NCI-H146 treated with DMSO at 0.1 percent for 48 hours (cell line): ENCODE results near the gene ASCL1.

Source experiments
- DNase-seq: peaks from one replicate; lab custom pipeline; 2025; ENCODE audit not compliant: unreplicated experiment; lab: John Stamatoyannopoulos, UW

ASCL1 gene

DNA sequence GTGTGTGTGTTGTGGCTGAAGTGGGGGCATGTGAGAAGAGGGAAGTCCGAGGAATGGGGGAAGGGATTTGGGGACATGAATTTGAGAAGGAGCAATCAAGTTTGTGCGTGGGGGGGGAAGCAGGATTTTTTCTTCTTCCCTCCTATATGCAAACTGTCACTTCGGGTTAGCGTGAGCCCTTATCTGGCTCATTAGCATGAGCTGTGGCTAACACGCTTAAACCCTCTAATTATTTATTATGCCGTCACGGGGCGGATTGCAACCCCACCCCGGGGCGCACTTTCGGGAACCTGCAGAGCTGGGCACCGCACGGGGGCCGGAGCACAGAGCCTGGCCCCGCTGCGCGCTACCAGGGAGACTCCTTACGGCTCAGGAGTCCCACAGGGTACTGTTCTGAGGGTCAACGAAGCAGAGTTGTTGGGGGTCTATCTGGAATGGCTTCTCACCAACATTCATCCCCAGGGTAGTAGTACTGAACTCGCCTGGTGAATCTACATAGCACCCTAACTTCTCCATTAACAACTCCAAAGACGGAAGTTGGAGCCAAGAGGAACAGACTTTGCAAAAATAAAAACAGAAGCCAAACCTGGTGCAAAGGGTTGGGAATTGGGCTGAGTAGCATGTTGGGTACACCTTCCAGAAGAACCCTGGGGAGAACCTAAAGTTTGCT lies 6.4 kb upstream of the ASCL1 start:
- no peak for DNase-seq

DNA sequence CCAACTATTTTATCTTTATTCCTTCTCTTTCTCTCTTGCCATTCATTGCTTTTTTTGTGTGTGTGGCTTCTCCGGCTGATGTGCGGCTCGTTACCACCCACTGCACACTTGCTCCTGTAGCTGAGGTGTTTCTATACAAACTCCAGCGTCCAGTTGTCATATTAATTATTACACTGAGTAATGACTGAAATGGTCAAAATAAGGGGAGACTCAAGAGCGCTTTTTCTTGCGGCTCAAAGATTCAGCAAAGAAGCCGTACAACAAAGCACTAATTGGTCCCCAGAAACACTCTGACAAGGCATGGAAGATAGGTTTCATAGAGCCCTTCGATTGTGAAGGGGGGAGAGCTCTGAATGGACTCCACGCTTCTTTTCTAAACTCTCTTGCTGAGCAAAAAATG lies 5.6 kb upstream of the ASCL1 start:
- no peak for DNase-seq

DNA sequence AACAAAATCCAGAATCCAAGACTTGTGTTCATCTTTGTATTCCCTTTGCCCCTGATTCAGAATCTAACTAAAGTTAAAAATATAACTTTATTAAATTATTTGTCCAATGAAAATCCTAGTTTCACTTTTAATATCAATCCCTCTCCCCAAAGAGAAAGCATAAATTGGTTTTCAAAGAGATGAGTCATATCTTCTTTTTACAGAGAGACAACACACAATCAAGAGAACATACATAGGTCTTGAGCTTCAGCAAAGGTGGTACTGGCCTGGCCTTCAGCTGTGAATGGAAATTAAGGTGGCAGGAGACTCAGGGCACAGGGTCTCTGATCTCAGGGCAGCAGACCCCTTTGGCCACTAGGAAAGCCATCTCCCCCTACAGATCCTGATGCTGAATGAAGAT lies 4.3 kb upstream of the ASCL1 start:
- no peak for DNase-seq

DNA sequence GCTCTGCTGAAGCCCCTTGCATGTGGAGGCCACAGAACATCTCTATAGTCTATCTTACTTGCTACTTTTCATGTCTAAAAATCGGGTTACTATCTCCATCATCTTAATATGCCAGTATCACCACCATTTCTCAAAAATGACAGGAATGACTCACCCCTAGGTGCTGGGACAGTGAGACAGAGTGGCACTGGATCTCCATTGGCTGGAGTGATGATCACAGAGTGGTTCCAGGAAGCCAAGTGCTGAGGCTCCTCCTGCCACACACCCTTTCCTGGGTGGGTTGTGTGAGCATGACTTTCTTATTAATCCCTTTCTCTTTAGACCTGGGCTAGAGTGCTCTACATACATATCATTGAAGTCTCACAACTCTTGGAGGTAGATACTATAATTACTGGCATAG lies 3.3 kb upstream of the ASCL1 start:
- DNase-seq = no peak

- peak; percentile 65 for DNase-seq
Measured at GRCh38 chr12:102955926-102956737, 1.3 kb upstream of the ASCL1 start.

GRCh38 chr12:102956738-102957327 lies 641 bp upstream of the ASCL1 start:
- no peak for DNase-seq

GRCh38 chr12:102958073-102958829 lies 777 bp downstream of the ASCL1 start:
- DNase-seq = no peak

DNA sequence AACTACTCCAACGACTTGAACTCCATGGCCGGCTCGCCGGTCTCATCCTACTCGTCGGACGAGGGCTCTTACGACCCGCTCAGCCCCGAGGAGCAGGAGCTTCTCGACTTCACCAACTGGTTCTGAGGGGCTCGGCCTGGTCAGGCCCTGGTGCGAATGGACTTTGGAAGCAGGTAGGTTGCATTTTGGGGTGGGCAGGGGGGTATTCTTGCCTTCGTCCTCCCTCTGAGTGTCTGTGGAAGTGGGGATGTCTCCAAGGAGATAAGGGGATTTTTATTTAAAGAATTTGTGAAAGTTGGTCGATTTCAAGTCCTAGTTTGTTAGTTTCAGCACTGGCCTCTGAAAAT lies 1.3 kb downstream of the ASCL1 start:
- peak; percentile 38 for DNase-seq

GRCh38 chr12:102959391-102959790 lies 1.9 kb downstream of the ASCL1 start:
- peak; percentile 58 for DNase-seq

GRCh38 chr12:102960766-102961465 lies 3.4 kb downstream of the ASCL1 start:
- peak; percentile 78 for DNase-seq

DNA sequence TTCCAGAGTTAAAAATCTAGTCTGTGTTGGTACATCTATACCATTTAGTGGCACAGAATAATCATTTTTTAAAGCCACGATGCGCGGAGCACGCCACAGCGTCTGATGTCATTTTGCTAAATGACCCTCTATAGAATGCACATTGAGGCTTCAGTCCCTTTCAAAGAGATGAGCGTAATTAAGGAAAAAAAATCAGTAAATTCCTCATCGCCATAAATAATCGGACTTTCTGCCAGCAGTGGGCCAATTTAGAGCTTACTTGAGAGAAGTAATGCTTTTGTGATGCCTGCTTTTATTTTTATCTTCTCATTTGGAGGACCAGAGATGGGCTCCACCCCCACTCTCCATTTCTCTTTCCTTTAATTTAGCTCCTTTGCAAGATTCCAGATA lies 4.0 kb downstream of the ASCL1 start:
- peak; percentile 80 for DNase-seq

DNA sequence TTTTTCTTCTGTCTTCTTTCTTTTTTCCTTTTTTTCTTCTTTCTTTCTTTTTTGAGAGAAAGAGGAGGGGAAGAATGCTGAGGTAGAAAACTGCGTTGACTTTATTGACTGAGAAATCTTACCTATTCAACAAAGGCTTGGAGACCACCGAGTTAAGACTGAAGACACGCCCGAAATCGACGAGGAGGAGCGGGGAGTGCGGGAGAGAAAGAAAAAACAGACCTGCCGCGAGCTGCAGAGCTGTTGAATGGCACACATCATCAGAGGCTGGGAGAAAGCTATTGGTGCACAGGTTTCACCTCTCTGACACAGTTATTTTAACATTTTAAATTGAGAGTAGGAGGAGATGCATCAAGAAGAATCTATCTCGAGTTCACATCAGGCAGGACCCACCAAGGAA lies 5.1 kb downstream of the ASCL1 start:
- peak; percentile 60 for DNase-seq

- DNase-seq = peak; percentile 64
Measured at GRCh38 chr12:102962986-102963385, 5.5 kb downstream of the ASCL1 start.

DNA sequence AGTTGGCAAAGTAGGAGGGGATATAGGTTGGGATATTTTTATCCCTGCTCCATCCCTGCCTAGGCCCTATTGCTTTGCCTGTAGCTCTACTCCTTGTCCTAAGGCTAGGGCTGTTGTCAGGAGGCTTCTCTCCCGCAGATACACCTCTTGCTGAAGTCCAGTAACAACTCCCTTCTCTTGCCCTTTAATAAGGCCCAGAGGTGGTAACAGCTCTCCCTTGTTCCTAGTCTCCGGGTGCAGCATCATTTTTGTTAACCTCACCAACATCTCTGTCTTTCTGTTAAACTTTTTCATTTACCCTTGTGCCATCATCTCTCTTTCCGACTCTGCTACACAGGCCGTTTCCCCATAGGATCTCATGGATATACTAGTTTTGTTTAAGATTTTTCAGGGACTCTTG lies 6.3 kb downstream of the ASCL1 start:
- no peak for DNase-seq

- peak; percentile 80 for DNase-seq
Measured at GRCh38 chr12:102964872-102965271, 7.4 kb downstream of the ASCL1 start.

DNA sequence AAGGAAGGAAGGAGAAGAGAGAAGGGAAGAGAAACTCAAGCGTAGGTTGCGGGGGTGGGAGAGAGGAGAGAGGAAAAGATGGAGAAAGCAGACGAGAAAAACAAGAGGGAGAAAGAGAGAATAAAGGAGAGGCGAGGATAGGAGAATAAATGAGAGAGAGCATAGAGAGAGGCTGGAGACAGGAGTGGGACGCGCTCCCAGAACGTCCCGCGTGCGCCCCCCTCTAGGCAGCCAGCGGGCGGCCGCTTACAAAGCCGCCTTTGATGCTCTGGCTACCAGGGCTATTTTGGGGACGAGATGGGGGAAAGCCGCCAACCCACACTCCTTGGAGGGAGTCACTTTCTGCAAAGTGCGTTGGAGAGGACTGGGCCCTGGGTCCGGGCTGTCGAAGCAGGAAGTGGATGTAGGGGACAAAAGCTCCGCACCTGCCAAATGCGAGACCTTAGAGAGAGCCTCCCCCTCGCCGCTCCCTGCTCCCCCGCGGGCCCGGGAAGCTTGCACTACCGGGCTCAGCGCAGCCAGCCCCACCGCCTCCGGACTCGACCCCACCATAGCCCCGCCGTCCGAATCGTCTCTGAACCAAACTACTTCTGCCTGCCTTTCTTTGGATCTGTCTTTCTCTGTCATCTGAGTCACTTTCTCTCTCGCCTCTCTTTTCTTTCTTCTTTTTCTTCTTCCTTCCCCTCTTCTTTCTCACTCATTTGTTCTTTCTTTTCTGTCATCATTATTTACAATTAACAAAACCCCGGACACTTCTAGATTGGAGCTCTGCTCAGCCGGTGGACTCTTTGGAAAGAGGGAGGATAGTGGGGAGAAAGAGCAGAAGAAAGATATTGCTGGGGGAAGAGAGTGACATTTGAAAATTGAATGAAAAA lies 8.0 kb downstream of the ASCL1 start:
- peak; percentile 43 for DNase-seq

GRCh38 chr12:102966200-102966863 lies 8.9 kb downstream of the ASCL1 start:
- DNase-seq = peak; percentile 19

DNA sequence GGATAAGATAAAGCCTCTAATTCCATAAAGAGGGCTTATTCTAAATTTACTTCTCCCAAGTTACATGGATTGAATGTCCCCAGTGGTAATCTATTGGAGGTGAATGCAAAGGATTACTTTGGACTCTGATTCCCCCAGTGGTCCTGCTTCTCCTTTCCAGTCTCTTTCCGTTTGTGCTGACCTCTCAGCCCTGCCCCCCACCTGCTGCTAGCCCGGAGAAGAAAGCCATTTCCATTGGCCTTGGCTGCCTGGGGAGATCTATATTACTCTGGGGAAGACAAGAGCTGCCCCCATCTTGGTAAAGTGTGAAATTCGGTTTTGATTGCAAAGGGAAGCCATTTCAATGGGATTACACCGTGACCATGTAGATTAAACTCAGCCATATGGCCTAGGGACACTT lies 13.3 kb downstream of the ASCL1 start:
- DNase-seq = no peak

- DNase-seq = no peak
Measured at GRCh38 chr12:102971227-102971626, 13.8 kb downstream of the ASCL1 start.
